Measurements from ENCODE around the gene CENPU. TPM values are rescaled to one million over a fixed set of nuclear protein-coding genes. Genes with fewer than 3 reads are reported as not detected.

The CENPU gene
- total and polyA plus RNA-seq, 10 of the 15 experiments (the other 5 are each of a cell fraction or from before 2014, with no cell fraction given) = 26.6 to 90.8 (median 53.8) TPM

DNA sequence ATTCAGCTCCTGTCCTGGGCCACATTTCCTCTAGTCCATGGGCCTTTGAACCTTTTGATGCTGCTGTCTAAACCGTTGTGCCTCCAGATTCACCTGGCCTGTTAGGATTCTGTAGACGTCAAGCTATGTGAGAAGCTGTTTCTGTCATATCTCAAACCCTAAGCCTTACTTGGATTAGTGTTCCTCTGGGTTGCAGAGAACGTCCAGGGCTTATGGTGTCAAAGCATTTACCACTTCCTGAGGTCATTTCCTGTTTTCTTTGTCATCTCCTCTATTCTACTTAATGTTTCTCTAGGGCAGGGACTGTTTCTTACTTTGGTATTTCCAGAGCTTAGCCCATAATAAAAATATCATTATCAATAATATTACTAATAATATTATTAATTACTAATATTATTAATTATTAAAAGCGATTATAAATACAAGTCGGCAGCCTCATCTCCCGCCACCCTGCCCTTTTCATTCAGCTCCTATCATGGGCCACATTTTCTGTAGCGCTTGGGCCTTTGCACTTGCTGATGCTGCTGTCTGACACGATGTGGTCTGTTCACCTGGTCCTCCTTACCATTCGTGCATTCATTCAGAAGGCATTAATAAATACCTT is 65.3 kb downstream of the CENPU start:
- ChIA-PET POLR2A (no interaction called here), SMC1A (ENCODE audit: uncharacterized antibody, unreplicated experiment) (no interaction called here), RAD21 (ENCODE audit: unreplicated experiment) (interaction anchor here (0.6 kb wide), 1 partner anchor 23 kb away, joined by 4 read pairs; no protein-coding TSS in a partner anchor), CTCF (no interaction called here)
- Histone ChIP-seq H3K27ac (ENCODE audit: control insufficient read depth, insufficient read depth) (no peak overlapping the region), H3K36me3 (ENCODE audit: control insufficient read depth in 2 of 2, insufficient read depth in 2 of 2, low read length in 1 of 2) (peaks cover 3 to 15% of the 10 kb centered on the region in 2 experiments; a peak in 3 of 4 replicates), H3K27me3 (replicated peaks in 1 of 2; ENCODE audit: control insufficient read depth in 2 of 2, insufficient read depth in 2 of 2, low read length in 1 of 2) (no peaks in the 10 kb centered on the region), H4K20me1 (ENCODE audit: control insufficient read depth, insufficient read depth) (no peaks in the 10 kb centered on the region), H3K9me3 (replicated peaks; ENCODE audit: control insufficient read depth, insufficient read depth, low read length) (no peaks in the 10 kb centered on the region), H3K4me2 (ENCODE audit: control insufficient read depth, insufficient read depth) (no peak overlapping the region), H2AFZ (ENCODE audit: control insufficient read depth, low read depth, low read length) (no peak overlapping the region), H3K9ac (ENCODE audit: control insufficient read depth, insufficient read depth, low read length) (no peak overlapping the region), H3K79me2 (ENCODE audit: control insufficient read depth, insufficient read depth, low read length) (no peaks in the 10 kb centered on the region), H3K4me1 (ENCODE audit: control insufficient read depth, insufficient read depth, low read length) (no peaks in the 10 kb centered on the region), H3K4me3 (no peak overlapping the region)
- in situ Hi-C loops (cut with MboI) = no loop called here
- intact Hi-C loops (cut with micrococcal nuclease; ENCODE audit: unreplicated experiment) = no loop called here
- no TSS peak for BruUV-seq (replicated peaks)
- FAIRE-seq = no peak
- 79% methylated on average over 9 of the region's 9 CpGs for WGBS (ENCODE audit: insufficient coverage, insufficient replicate concordance, low lambda C conversion rate, missing lambda C conversion rate)
- no peak for DNase-seq (ENCODE audit: low read depth, low spot score)
- ATAC-seq = peak; percentile 40; the same call in 1 of the 3 replicates
- no peak for TF ChIP-seq BACH1 (IDR thresholded peaks at IDR 0.05; ENCODE audit: borderline replicate concordance)
- no peak for TF ChIP-seq MEF2A (IDR thresholded peaks at IDR 0.05; ENCODE audit: insufficient read depth, low read depth, low read length)
- TF ChIP-seq ZSCAN29 (IDR thresholded peaks at IDR 0.05) = no peak
- TF ChIP-seq, protein P1, sequence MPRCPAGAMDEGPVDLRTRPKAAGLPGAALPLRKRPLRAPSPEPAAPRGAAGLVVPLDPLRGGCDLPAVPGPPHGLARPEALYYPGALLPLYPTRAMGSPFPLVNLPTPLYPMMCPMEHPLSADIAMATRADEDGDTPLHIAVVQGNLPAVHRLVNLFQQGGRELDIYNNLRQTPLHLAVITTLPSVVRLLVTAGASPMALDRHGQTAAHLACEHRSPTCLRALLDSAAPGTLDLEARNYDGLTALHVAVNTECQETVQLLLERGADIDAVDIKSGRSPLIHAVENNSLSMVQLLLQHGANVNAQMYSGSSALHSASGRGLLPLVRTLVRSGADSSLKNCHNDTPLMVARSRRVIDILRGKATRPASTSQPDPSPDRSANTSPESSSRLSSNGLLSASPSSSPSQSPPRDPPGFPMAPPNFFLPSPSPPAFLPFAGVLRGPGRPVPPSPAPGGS (IDR thresholded peaks at IDR 0.05; ENCODE audit: borderline replicate concordance, insufficient read depth, low read depth, low read length, poor library complexity, severe bottlenecking) = no peak
- no peak for TF ChIP-seq TCF12 (IDR thresholded peaks at IDR 0.05; ENCODE audit: low read depth, low read length)
- no peak for TF ChIP-seq MYC (IDR thresholded peaks at IDR 0.05; ENCODE audit: insufficient read depth, insufficient read length, insufficient replicate concordance, low read length, severe bottlenecking)
- no peak for TF ChIP-seq ZBED1 (IDR thresholded peaks at IDR 0.05; ENCODE audit: borderline replicate concordance)
- no peak for TF ChIP-seq SREBF2 (IDR thresholded peaks at IDR 0.05; ENCODE audit: low read length)
- TF ChIP-seq, protein P2, sequence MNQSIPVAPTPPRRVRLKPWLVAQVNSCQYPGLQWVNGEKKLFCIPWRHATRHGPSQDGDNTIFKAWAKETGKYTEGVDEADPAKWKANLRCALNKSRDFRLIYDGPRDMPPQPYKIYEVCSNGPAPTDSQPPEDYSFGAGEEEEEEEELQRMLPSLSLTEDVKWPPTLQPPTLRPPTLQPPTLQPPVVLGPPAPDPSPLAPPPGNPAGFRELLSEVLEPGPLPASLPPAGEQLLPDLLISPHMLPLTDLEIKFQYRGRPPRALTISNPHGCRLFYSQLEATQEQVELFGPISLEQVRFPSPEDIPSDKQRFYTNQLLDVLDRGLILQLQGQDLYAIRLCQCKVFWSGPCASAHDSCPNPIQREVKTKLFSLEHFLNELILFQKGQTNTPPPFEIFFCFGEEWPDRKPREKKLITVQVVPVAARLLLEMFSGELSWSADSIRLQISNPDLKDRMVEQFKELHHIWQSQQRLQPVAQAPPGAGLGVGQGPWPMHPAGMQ (IDR thresholded peaks at IDR 0.05; ENCODE audit: borderline replicate concordance) = no peak
- no peak for TF ChIP-seq SPI1 (IDR thresholded peaks at IDR 0.05; ENCODE audit: borderline replicate concordance, insufficient read depth, low read depth, low read length)
- TF ChIP-seq ZBTB33 (IDR thresholded peaks at IDR 0.05) = no peak
- TF ChIP-seq PAX5 (IDR thresholded peaks at IDR 0.05; ENCODE audit: borderline replicate concordance, low read depth, low read length) = no peak
- TF ChIP-seq NR2C2 (IDR thresholded peaks at IDR 0.05; ENCODE audit: borderline replicate concordance, control insufficient read depth, insufficient read length, low read depth) = no peak
- TF ChIP-seq, protein P3, sequence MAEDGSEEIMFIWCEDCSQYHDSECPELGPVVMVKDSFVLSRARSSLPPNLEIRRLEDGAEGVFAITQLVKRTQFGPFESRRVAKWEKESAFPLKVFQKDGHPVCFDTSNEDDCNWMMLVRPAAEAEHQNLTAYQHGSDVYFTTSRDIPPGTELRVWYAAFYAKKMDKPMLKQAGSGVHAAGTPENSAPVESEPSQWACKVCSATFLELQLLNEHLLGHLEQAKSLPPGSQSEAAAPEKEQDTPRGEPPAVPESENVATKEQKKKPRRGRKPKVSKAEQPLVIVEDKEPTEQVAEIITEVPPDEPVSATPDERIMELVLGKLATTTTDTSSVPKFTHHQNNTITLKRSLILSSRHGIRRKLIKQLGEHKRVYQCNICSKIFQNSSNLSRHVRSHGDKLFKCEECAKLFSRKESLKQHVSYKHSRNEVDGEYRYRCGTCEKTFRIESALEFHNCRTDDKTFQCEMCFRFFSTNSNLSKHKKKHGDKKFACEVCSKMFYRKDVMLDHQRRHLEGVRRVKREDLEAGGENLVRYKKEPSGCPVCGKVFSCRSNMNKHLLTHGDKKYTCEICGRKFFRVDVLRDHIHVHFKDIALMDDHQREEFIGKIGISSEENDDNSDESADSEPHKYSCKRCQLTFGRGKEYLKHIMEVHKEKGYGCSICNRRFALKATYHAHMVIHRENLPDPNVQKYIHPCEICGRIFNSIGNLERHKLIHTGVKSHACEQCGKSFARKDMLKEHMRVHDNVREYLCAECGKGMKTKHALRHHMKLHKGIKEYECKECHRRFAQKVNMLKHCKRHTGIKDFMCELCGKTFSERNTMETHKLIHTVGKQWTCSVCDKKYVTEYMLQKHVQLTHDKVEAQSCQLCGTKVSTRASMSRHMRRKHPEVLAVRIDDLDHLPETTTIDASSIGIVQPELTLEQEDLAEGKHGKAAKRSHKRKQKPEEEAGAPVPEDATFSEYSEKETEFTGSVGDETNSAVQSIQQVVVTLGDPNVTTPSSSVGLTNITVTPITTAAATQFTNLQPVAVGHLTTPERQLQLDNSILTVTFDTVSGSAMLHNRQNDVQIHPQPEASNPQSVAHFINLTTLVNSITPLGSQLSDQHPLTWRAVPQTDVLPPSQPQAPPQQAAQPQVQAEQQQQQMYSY (CRISPR knock-in tag; IDR thresholded peaks at IDR 0.05) = no peak
- TF ChIP-seq MTA2 (IDR thresholded peaks at IDR 0.05; ENCODE audit: low read depth) = no peak
- no peak for TF ChIP-seq HCFC1 (IDR thresholded peaks at IDR 0.05; ENCODE audit: low read length)
